SK-N-SH treated with all-trans-retinoic acid at 6 μM for 48 hours (cell line): Measurements from ENCODE around the gene TNIK.

ENCODE experiments used
- ATAC-seq: fragments of 200-7000 bp; cut with Tn5 transposase; 3 replicates; pipeline ENCODE4 v1.9.1; 2020; ENCODE audit warnings: mild to moderate bottlenecking, moderate library complexity
- ARNTL ChIP-seq: fragments of 450-650 bp; formaldehyde crosslinking; IDR thresholded peaks from 2 replicates; pipeline ENCODE4 v1.5.0; 2020; ENCODE audit warnings: low read depth, mild to moderate bottlenecking, moderate library complexity, borderline replicate concordance
- ESRRG ChIP-seq: fragments of 250-450 bp; sonication (Bioruptor Pico); IDR thresholded peaks from 2 replicates; pipeline ENCODE4 v1.6.1; 2021; ENCODE audit warnings: mild to moderate bottlenecking
- ISL1 ChIP-seq: fragments of 250-450 bp; sonication (Bioruptor Pico); IDR thresholded peaks from 2 replicates; pipeline ENCODE4 v2.1.2; 2022; ENCODE audit warnings: mild to moderate bottlenecking, moderate library complexity
- OSR1 ChIP-seq: fragments of 250-450 bp; sonication (Bioruptor Pico); IDR thresholded peaks from 2 replicates; pipeline ENCODE4 v1.8.0; 2022; ENCODE audit warnings: moderate library complexity, mild to moderate bottlenecking, inconsistent platforms
- PPARA ChIP-seq: fragments of 250-450 bp; sonication (Bioruptor Pico); IDR thresholded peaks from 2 replicates; pipeline ENCODE4 v1.5.0; 2020; ENCODE audit warnings: mild to moderate bottlenecking, borderline replicate concordance
- RARB ChIP-seq: fragments of 250-450 bp; sonication (Bioruptor Pico); IDR thresholded peaks from 2 replicates; pipeline ENCODE4 v1.8.0; 2021; ENCODE audit warnings: mild to moderate bottlenecking, moderate library complexity
- SNAI2 ChIP-seq: fragments of 250-450 bp; sonication (Bioruptor Pico); IDR thresholded peaks from 2 replicates; pipeline ENCODE4 v1.5.0; 2020; ENCODE audit warnings: mild to moderate bottlenecking, moderate library complexity
- TCF4 ChIP-seq: fragments of 250-450 bp; sonication (Bioruptor Pico); IDR thresholded peaks from 2 replicates; pipeline ENCODE4 v1.8.0; 2021; ENCODE audit warnings: mild to moderate bottlenecking, moderate library complexity, borderline replicate concordance
- TOX ChIP-seq: fragments of 250-450 bp; sonication (Bioruptor Pico); IDR thresholded peaks from 2 replicates; pipeline ENCODE4 v1.8.0; 2021; ENCODE audit warnings: mild to moderate bottlenecking, moderate library complexity, borderline replicate concordance
- ZC3H10 ChIP-seq: fragments of 250-450 bp; sonication (Bioruptor Pico); IDR thresholded peaks from 2 replicates; pipeline ENCODE4 v1.5.1; 2021; ENCODE audit warnings: mild to moderate bottlenecking, moderate library complexity
- ZFP3 ChIP-seq: fragments of 250-450 bp; sonication (Bioruptor Pico); IDR thresholded peaks from 2 replicates; pipeline ENCODE4 v1.5.0; 2020; ENCODE audit warnings: mild to moderate bottlenecking, moderate library complexity
- ZFP30 ChIP-seq: fragments of 450-650 bp; formaldehyde crosslinking; IDR thresholded peaks from 2 replicates; pipeline ENCODE4 v1.5.0; 2022; ENCODE audit warnings: mild to moderate bottlenecking, moderate library complexity
- ZNF565 ChIP-seq: fragments of 450-650 bp; formaldehyde crosslinking; conservative IDR thresholded peaks from 2 replicates; pipeline ENCODE4 v1.5.0; 2020; ENCODE audit warnings: low read depth, mild to moderate bottlenecking, moderate library complexity
- ZNF70 ChIP-seq: fragments of 450-650 bp; formaldehyde crosslinking; IDR thresholded peaks from 2 replicates; pipeline ENCODE4 v1.5.0; 2020; ENCODE audit warnings: mild to moderate bottlenecking, moderate library complexity
- ZNF8 ChIP-seq: fragments of 450-650 bp; formaldehyde crosslinking; IDR thresholded peaks from 2 replicates; pipeline ENCODE4 v1.5.0; 2020; ENCODE audit warnings: mild to moderate bottlenecking, moderate library complexity
- TF ChIP-seq, protein P1 (sequence below): fragments of 250-450 bp; sonication (Bioruptor Pico); IDR thresholded peaks from 2 replicates; pipeline ENCODE4 v1.8.0; 2021; ENCODE audit warnings: low read depth, mild to moderate bottlenecking, moderate library complexity, borderline replicate concordance
- TF ChIP-seq, protein P2 (sequence below): fragments of 250-450 bp; sonication (Bioruptor Pico); IDR thresholded peaks from 2 replicates; pipeline ENCODE4 v1.8.0; 2020; ENCODE audit warnings: mild to moderate bottlenecking, moderate library complexity, borderline replicate concordance
- TF ChIP-seq, protein P3 (sequence below): fragments of 250-450 bp; sonication (Bioruptor Pico); IDR thresholded peaks from 2 replicates; pipeline ENCODE4 v1.5.0; 2020; ENCODE audit warnings: mild to moderate bottlenecking, moderate library complexity
- TF ChIP-seq, protein P4 (sequence below): fragments of 250-450 bp; sonication (Bioruptor Pico); IDR thresholded peaks from 2 replicates; pipeline ENCODE4 v1.5.1; 2021; ENCODE audit warnings: mild to moderate bottlenecking, moderate library complexity
- TF ChIP-seq, protein P5 (sequence below): fragments of 250-450 bp; sonication (Bioruptor Pico); IDR thresholded peaks from 2 replicates; pipeline ENCODE4 v1.5.1; 2020; ENCODE audit warnings: low read depth, mild to moderate bottlenecking, moderate library complexity

Gene TNIK

DNA sequence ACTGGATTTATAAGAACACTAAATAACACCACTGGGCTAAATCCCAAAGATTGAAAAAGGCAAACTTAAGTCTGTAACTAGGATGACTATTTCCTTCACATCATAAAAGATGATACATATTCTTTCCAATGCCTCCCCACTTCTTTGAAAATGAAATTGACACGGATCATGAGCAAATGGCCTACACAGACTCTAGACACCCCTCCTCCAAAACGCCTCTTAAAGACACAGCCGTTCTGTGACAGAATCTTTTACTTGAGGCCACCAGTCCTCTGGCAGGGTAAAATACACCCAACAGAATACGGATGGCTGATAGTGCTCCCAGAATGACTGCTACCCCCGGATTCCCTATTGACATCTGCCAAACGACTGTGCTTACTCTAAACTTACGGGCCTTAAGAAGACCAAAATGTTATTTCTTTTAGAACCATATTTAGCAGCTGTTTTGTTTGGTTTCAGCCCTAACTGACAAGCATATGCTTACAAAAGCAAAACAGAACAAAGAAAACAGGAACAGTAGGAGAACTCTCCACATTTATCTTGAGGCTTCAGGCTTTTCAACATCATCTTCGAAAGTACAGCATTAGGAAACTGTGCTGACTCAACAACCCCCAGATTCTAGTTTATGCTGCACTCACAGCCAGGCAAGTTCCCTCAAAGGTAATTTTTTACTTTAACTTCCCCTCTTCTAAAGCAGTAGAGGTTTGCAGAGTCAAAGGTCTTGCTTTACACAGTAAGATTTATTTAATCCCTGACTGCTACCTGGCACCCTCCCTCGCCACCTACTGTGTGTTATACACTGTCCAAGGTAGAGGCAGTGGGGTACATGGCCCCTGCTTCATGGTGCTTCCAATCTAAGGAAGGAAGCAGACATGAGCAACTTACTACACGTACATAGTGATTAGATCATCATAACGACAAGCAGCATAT lies 84.3 kb downstream of the TNIK start:
- TF ChIP-seq ESRRG (CRISPR knock-in tag): no peak
- TF ChIP-seq, all 23 proteins: peak for 0
- ATAC-seq: no peak

DNA sequence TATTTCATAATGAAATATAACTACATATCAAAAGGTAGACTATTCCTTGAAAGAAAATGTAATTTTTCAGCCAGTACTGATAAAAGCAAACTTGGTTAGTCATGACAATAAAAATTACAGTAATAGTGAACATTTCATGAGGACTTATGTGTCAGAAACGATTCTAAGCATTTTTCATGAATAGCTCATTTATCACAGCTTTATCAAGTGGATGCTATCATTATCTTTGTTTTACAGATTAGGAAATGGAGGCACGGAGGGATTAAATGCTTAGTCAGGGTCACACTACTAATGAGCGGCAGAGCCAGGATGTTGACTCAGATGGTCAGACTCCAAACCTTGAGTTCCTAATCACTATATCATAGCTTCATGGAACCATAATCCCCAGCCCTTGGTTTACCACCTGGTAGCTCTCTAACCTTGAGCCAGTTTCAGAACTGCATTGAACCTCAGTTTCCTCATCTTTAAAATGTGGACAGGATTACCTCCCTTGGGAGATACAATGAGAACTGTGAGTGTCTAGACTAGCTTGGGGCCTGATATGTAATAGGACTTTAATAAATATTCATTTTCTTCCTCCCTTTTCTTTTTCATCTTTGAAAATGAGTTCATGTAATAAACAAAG lies 85.4 kb downstream of the TNIK start:
- peak; percentile 55 for ATAC-seq
- TF ChIP-seq ISL1 (CRISPR knock-in tag): peak; percentile 65; the same call in 1 of the 2 replicates
- TF ChIP-seq SNAI2 (CRISPR knock-in tag): no peak
- TF ChIP-seq RARB: no peak
- no peak for TF ChIP-seq ZFP30
- TF ChIP-seq ZC3H10 (CRISPR knock-in tag): no peak

DNA sequence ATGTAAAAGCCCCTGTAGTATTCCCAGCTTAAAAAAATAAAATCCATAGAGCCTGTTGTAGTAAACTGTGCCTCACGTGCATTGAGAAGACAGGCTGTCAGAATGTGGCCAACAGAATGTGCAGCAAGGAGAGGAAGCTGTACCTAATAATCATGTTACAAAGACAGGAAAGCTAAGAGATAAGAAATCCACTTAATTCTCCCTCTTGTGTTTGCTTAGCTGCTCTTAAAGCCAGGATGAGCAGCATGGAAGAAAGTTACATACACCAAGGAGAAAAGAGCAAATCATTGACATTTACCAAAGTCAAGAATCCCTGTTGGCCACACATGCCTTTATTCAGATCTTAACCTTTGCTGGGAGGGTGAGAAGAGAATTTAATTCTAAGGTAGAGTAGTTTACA lies 85.9 kb downstream of the TNIK start:
- TF ChIP-seq TCF4 (CRISPR knock-in tag) (peak; percentile 21; the same call in 1 of the 2 replicates), ZFP3 (CRISPR knock-in tag) (no peak), ISL1 (CRISPR knock-in tag) (peak; percentile 52; the same call in 1 of the 2 replicates)
- peak; percentile 58 for ATAC-seq

DNA sequence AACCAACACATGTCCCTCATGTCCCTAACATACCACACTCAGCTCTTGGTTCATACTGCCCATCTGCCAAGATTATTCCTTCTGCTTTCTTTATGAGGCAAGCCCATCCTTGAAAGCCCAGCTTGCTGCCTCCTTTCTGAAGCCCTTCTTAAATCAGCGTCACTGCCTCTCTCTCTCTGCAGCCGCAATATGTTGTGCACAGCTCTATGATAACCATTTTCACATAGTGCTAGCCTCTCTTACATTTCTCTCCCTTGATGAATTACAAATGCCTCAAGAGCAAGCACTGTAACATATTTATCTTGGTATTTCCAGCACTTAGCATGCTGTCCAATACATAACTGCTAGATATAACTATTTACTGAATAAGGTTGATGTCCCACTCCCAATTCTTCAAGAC lies 86.5 kb downstream of the TNIK start:
- TF ChIP-seq ZFP30: no peak
- TF ChIP-seq, protein P1, sequence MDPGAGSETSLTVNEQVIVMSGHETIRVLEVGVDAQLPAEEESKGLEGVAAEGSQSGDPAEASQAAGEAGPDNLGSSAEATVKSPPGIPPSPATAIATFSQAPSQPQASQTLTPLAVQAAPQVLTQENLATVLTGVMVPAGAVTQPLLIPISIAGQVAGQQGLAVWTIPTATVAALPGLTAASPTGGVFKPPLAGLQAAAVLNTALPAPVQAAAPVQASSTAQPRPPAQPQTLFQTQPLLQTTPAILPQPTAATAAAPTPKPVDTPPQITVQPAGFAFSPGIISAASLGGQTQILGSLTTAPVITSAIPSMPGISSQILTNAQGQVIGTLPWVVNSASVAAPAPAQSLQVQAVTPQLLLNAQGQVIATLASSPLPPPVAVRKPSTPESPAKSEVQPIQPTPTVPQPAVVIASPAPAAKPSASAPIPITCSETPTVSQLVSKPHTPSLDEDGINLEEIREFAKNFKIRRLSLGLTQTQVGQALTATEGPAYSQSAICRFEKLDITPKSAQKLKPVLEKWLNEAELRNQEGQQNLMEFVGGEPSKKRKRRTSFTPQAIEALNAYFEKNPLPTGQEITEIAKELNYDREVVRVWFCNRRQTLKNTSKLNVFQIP (CRISPR knock-in tag): no peak
- TF ChIP-seq ZFP3 (CRISPR knock-in tag): no peak
- TF ChIP-seq TOX: no peak
- no peak for TF ChIP-seq ZNF8 (CRISPR knock-in tag)
- TF ChIP-seq, protein P2, sequence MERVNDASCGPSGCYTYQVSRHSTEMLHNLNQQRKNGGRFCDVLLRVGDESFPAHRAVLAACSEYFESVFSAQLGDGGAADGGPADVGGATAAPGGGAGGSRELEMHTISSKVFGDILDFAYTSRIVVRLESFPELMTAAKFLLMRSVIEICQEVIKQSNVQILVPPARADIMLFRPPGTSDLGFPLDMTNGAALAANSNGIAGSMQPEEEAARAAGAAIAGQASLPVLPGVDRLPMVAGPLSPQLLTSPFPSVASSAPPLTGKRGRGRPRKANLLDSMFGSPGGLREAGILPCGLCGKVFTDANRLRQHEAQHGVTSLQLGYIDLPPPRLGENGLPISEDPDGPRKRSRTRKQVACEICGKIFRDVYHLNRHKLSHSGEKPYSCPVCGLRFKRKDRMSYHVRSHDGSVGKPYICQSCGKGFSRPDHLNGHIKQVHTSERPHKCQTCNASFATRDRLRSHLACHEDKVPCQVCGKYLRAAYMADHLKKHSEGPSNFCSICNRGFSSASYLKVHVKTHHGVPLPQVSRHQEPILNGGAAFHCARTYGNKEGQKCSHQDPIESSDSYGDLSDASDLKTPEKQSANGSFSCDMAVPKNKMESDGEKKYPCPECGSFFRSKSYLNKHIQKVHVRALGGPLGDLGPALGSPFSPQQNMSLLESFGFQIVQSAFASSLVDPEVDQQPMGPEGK: no peak
- TF ChIP-seq, protein P3, sequence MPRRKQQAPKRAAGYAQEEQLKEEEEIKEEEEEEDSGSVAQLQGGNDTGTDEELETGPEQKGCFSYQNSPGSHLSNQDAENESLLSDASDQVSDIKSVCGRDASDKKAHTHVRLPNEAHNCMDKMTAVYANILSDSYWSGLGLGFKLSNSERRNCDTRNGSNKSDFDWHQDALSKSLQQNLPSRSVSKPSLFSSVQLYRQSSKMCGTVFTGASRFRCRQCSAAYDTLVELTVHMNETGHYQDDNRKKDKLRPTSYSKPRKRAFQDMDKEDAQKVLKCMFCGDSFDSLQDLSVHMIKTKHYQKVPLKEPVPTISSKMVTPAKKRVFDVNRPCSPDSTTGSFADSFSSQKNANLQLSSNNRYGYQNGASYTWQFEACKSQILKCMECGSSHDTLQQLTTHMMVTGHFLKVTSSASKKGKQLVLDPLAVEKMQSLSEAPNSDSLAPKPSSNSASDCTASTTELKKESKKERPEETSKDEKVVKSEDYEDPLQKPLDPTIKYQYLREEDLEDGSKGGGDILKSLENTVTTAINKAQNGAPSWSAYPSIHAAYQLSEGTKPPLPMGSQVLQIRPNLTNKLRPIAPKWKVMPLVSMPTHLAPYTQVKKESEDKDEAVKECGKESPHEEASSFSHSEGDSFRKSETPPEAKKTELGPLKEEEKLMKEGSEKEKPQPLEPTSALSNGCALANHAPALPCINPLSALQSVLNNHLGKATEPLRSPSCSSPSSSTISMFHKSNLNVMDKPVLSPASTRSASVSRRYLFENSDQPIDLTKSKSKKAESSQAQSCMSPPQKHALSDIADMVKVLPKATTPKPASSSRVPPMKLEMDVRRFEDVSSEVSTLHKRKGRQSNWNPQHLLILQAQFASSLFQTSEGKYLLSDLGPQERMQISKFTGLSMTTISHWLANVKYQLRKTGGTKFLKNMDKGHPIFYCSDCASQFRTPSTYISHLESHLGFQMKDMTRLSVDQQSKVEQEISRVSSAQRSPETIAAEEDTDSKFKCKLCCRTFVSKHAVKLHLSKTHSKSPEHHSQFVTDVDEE (CRISPR knock-in tag): no peak
- TF ChIP-seq ARNTL (CRISPR knock-in tag): no peak
- no peak for TF ChIP-seq ESRRG (CRISPR knock-in tag)
- TF ChIP-seq, protein P4, sequence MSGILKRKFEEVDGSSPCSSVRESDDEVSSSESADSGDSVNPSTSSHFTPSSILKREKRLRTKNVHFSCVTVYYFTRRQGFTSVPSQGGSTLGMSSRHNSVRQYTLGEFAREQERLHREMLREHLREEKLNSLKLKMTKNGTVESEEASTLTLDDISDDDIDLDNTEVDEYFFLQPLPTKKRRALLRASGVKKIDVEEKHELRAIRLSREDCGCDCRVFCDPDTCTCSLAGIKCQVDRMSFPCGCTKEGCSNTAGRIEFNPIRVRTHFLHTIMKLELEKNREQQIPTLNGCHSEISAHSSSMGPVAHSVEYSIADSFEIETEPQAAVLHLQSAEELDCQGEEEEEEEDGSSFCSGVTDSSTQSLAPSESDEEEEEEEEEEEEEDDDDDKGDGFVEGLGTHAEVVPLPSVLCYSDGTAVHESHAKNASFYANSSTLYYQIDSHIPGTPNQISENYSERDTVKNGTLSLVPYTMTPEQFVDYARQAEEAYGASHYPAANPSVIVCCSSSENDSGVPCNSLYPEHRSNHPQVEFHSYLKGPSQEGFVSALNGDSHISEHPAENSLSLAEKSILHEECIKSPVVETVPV (CRISPR knock-in tag): no peak
- no peak for TF ChIP-seq ZNF70 (CRISPR knock-in tag)
- TF ChIP-seq SNAI2 (CRISPR knock-in tag): no peak
- no peak for TF ChIP-seq ZNF565 (CRISPR knock-in tag)

DNA sequence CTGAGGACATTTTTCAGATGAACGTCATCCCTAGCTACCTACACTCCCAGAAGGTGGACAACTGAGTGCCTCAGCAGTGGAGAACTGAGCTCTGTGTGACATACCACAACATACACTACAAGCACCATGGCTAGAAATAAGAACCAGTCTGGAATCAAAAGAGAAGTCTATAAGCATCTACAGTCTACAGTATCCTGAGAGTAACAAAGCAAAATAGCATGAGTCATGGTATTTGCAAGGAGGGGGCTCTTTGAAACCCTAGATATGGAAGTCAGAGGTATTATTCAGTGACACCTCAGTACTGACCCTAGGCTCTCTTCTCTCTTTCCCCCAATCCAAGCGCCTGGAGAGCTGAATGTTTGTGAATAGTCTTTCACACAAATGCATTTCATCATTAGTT lies 87.5 kb downstream of the TNIK start:
- ATAC-seq: no peak; the same call in 1 of the 3 replicates
- TF ChIP-seq ZFP30: no peak
- TF ChIP-seq PPARA (CRISPR knock-in tag): no peak
- no peak for TF ChIP-seq TOX
- no peak for TF ChIP-seq TCF4 (CRISPR knock-in tag)
- TF ChIP-seq, protein P5, sequence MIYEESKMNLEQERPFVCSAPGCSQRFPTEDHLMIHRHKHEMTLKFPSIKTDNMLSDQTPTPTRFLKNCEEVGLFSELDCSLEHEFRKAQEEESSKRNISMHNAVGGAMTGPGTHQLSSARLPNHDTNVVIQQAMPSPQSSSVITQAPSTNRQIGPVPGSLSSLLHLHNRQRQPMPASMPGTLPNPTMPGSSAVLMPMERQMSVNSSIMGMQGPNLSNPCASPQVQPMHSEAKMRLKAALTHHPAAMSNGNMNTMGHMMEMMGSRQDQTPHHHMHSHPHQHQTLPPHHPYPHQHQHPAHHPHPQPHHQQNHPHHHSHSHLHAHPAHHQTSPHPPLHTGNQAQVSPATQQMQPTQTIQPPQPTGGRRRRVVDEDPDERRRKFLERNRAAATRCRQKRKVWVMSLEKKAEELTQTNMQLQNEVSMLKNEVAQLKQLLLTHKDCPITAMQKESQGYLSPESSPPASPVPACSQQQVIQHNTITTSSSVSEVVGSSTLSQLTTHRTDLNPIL (CRISPR knock-in tag): no peak
- TF ChIP-seq ZNF565 (CRISPR knock-in tag): no peak
- TF ChIP-seq ARNTL (CRISPR knock-in tag): no peak
- TF ChIP-seq SNAI2 (CRISPR knock-in tag): no peak
- no peak for TF ChIP-seq OSR1 (CRISPR knock-in tag)
- no peak for TF ChIP-seq ZNF8 (CRISPR knock-in tag)
- TF ChIP-seq, protein P4 (CRISPR knock-in tag): no peak
- no peak for TF ChIP-seq ZC3H10 (CRISPR knock-in tag)
- no peak for TF ChIP-seq ZNF70 (CRISPR knock-in tag)

More for the DNA sequence above, 86.5 kb downstream of the TNIK start:
- ATAC-seq: peak; percentile 46
